ENCODE data around the gene TMEM132D. TPM values are rescaled to one million over a fixed set of nuclear protein-coding genes. Genes with fewer than 3 reads are reported as not detected.

The TMEM132D gene
- total RNA-seq, 2 donors from 2014 or later, result not detected

- Mint-ChIP-seq H3K36me3 (ENCODE audit: insufficient read depth in 2 of 2) (no peaks in the 10 kb centered on the region), H3K27ac (no peak overlapping the region), H3K4me1 (ENCODE audit: low read depth) (no peaks in the 10 kb centered on the region), H3K27me3 (ENCODE audit: low read depth) (no peaks in the 10 kb centered on the region), H3K4me3 (no peak overlapping the region), H3K9me3 (peaks cover 5 to 13% of the 10 kb centered on the region in 2 donors)
- ATAC-seq (replicated peaks in 1 of 2) (no peak), DNase-seq (no peak)
Observed at GRCh38 chr12:129257524-129257923, 646.3 kb downstream of the TMEM132D start.

- ATAC-seq (replicated peaks in 1 of 2), result no peak
- DNase-seq, result no peak
Observed at GRCh38 chr12:129246630-129247029, 657.2 kb downstream of the TMEM132D start.

GRCh38 chr12:129245769-129246168, 658.1 kb downstream of the TMEM132D start:
- Mint-ChIP-seq H3K4me3 (no peak overlapping the region), H3K27ac (no peak overlapping the region), H3K27me3 (ENCODE audit: low read depth) (no peaks in the 10 kb centered on the region), H3K9me3 (peaks cover 7 to 12% of the 10 kb centered on the region in 2 donors), H3K36me3 (ENCODE audit: insufficient read depth in 2 of 2) (peaks cover 1 to 4% of the 10 kb centered on the region in 2 donors), H3K4me1 (ENCODE audit: low read depth) (no peaks in the 10 kb centered on the region)
- ATAC-seq (replicated peaks in 1 of 2) (no peak), DNase-seq (no peak)

More at GRCh38 chr12:129246630-129247029, 657.2 kb downstream of the TMEM132D start:
- no peaks in the 10 kb centered on the region for H3K4me1 Mint-ChIP-seq (ENCODE audit: low read depth)
- peaks cover 1 to 4% of the 10 kb centered on the region in 2 donors for H3K36me3 Mint-ChIP-seq (ENCODE audit: insufficient read depth in 2 of 2)
- no peak overlapping the region for H3K27ac Mint-ChIP-seq
- peaks cover 4 to 9% of the 10 kb centered on the region in 2 donors for H3K9me3 Mint-ChIP-seq
- H3K27me3 Mint-ChIP-seq (ENCODE audit: low read depth), result no peaks in the 10 kb centered on the region
- no peak overlapping the region for H3K4me3 Mint-ChIP-seq

GRCh38 chr12:129241852-129242251, 662.0 kb downstream of the TMEM132D start:
- no peak for ATAC-seq (replicated peaks in 1 of 2)
- H3K27me3 Mint-ChIP-seq (ENCODE audit: low read depth), result no peaks in the 10 kb centered on the region
- H3K36me3 Mint-ChIP-seq (ENCODE audit: insufficient read depth in 2 of 2), result no peaks in the 10 kb centered on the region
- DNase-seq, result no peak
- no peak overlapping the region for H3K27ac Mint-ChIP-seq
- no peak overlapping the region for H3K4me3 Mint-ChIP-seq
- H3K9me3 Mint-ChIP-seq, result peaks cover 3 to 8% of the 10 kb centered on the region in 2 donors
- no peaks in the 10 kb centered on the region for H3K4me1 Mint-ChIP-seq (ENCODE audit: low read depth)

- H3K9me3 Mint-ChIP-seq, result peaks cover 3 to 6% of the 10 kb centered on the region in 2 donors
- H3K4me3 Mint-ChIP-seq, result no peak overlapping the region
- no peaks in the 10 kb centered on the region for H3K4me1 Mint-ChIP-seq (ENCODE audit: low read depth)
- no peaks in the 10 kb centered on the region for H3K36me3 Mint-ChIP-seq (ENCODE audit: insufficient read depth in 2 of 2)
- DNase-seq (no peak), ATAC-seq (replicated peaks in 1 of 2) (no peak)
- H3K27ac Mint-ChIP-seq, result no peak overlapping the region
- no peaks in the 10 kb centered on the region for H3K27me3 Mint-ChIP-seq (ENCODE audit: low read depth)
Observed at GRCh38 chr12:129237881-129238280, 665.9 kb downstream of the TMEM132D start.

- H3K9me3 Mint-ChIP-seq, result peaks cover 0 to 5% of the 10 kb centered on the region in 2 donors
- H3K36me3 Mint-ChIP-seq (ENCODE audit: insufficient read depth in 2 of 2), result no peaks in the 10 kb centered on the region
- no peaks in the 10 kb centered on the region for H3K27me3 Mint-ChIP-seq (ENCODE audit: low read depth)
- no peak for DNase-seq
- no peaks in the 10 kb centered on the region for H3K4me1 Mint-ChIP-seq (ENCODE audit: low read depth)
- H3K27ac Mint-ChIP-seq, result no peak overlapping the region
- ATAC-seq (replicated peaks in 1 of 2), result no peak
- H3K4me3 Mint-ChIP-seq, result no peak overlapping the region
Observed at GRCh38 chr12:129234209-129234608, 669.6 kb downstream of the TMEM132D start.

GRCh38 chr12:129231491-129231890, 672.3 kb downstream of the TMEM132D start:
- Mint-ChIP-seq H3K36me3 (ENCODE audit: insufficient read depth in 2 of 2) (no peaks in the 10 kb centered on the region), H3K27me3 (ENCODE audit: low read depth) (no peaks in the 10 kb centered on the region), H3K4me1 (ENCODE audit: low read depth) (no peaks in the 10 kb centered on the region), H3K9me3 (peaks cover 3 to 4% of the 10 kb centered on the region in 2 donors), H3K27ac (no peak overlapping the region), H3K4me3 (no peak overlapping the region)
- DNase-seq (no peak), ATAC-seq (replicated peaks in 1 of 2) (no peak)

GRCh38 chr12:129230995-129231394, 672.8 kb downstream of the TMEM132D start:
- H3K4me1 Mint-ChIP-seq (ENCODE audit: low read depth), result no peaks in the 10 kb centered on the region
- H3K4me3 Mint-ChIP-seq, result no peak overlapping the region
- ATAC-seq (replicated peaks in 1 of 2) (no peak), DNase-seq (no peak)
- no peaks in the 10 kb centered on the region for H3K36me3 Mint-ChIP-seq (ENCODE audit: insufficient read depth in 2 of 2)
- no peaks in the 10 kb centered on the region for H3K27me3 Mint-ChIP-seq (ENCODE audit: low read depth)
- peaks cover 3 to 4% of the 10 kb centered on the region in 2 donors for H3K9me3 Mint-ChIP-seq
- no peak overlapping the region for H3K27ac Mint-ChIP-seq

GRCh38 chr12:129226851-129227250, 677.0 kb downstream of the TMEM132D start:
- no peak for DNase-seq
- Mint-ChIP-seq H3K9me3 (peaks cover 3 to 4% of the 10 kb centered on the region in 2 donors), H3K27ac (no peak overlapping the region), H3K4me3 (no peak overlapping the region), H3K4me1 (ENCODE audit: low read depth) (no peaks in the 10 kb centered on the region), H3K27me3 (ENCODE audit: low read depth) (no peaks in the 10 kb centered on the region), H3K36me3 (ENCODE audit: insufficient read depth in 2 of 2) (peaks cover 0 to 1% of the 10 kb centered on the region in 2 donors)
- no peak for ATAC-seq (replicated peaks in 1 of 2)

- ATAC-seq (replicated peaks in 1 of 2), result no peak
- Mint-ChIP-seq H3K4me3 (no peak overlapping the region), H3K4me1 (ENCODE audit: low read depth) (no peaks in the 10 kb centered on the region), H3K9me3 (peaks cover 4 to 8% of the 10 kb centered on the region in 2 donors), H3K27ac (no peak overlapping the region), H3K36me3 (ENCODE audit: insufficient read depth in 2 of 2) (peaks cover 0 to 1% of the 10 kb centered on the region in 2 donors), H3K27me3 (ENCODE audit: low read depth) (no peaks in the 10 kb centered on the region)
- DNase-seq, result no peak
Observed at GRCh38 chr12:129226005-129226404, 677.8 kb downstream of the TMEM132D start.

- DNase-seq, result no peak
- Mint-ChIP-seq H3K27me3 (ENCODE audit: low read depth) (no peaks in the 10 kb centered on the region), H3K27ac (no peak overlapping the region), H3K4me3 (no peak overlapping the region), H3K4me1 (ENCODE audit: low read depth) (no peaks in the 10 kb centered on the region), H3K36me3 (ENCODE audit: insufficient read depth in 2 of 2) (peaks cover 0 to 2% of the 10 kb centered on the region in 2 donors), H3K9me3 (peaks cover 6 to 16% of the 10 kb centered on the region in 2 donors)
- ATAC-seq (replicated peaks in 1 of 2), result no peak
Observed at GRCh38 chr12:129215556-129215955, 688.3 kb downstream of the TMEM132D start.

GRCh38 chr12:129213551-129213950, 690.3 kb downstream of the TMEM132D start:
- no peak overlapping the region for H3K27ac Mint-ChIP-seq
- peaks cover 5 to 11% of the 10 kb centered on the region in 2 donors for H3K9me3 Mint-ChIP-seq

GRCh38 chr12:129211862-129212630, 691.8 kb downstream of the TMEM132D start:
- DNase-seq (no peak), ATAC-seq (replicated peaks in 1 of 2) (no peak)
- peaks cover 6 to 10% of the 10 kb centered on the region in 2 donors for H3K9me3 Mint-ChIP-seq

More at GRCh38 chr12:129213551-129213950, 690.3 kb downstream of the TMEM132D start:
- no peaks in the 10 kb centered on the region for H3K4me1 Mint-ChIP-seq (ENCODE audit: low read depth)
- peaks cover 0 to 2% of the 10 kb centered on the region in 2 donors for H3K36me3 Mint-ChIP-seq (ENCODE audit: insufficient read depth in 2 of 2)
- no peak for ATAC-seq (replicated peaks in 1 of 2)
- no peaks in the 10 kb centered on the region for H3K27me3 Mint-ChIP-seq (ENCODE audit: low read depth)
- no peak for DNase-seq
- no peak overlapping the region for H3K4me3 Mint-ChIP-seq

GRCh38 chr12:129208566-129208965, 695.3 kb downstream of the TMEM132D start:
- H3K27me3 Mint-ChIP-seq (ENCODE audit: low read depth), result no peaks in the 10 kb centered on the region
- no peaks in the 10 kb centered on the region for H3K36me3 Mint-ChIP-seq (ENCODE audit: insufficient read depth in 2 of 2)
- peaks cover 5 to 9% of the 10 kb centered on the region in 2 donors for H3K9me3 Mint-ChIP-seq
- no peak overlapping the region for H3K4me3 Mint-ChIP-seq
- DNase-seq, result no peak
- no peak for ATAC-seq (replicated peaks in 1 of 2)
- H3K4me1 Mint-ChIP-seq (ENCODE audit: low read depth), result no peaks in the 10 kb centered on the region
- H3K27ac Mint-ChIP-seq, result no peak overlapping the region

More at GRCh38 chr12:129211862-129212630, 691.8 kb downstream of the TMEM132D start:
- no peaks in the 10 kb centered on the region for H3K4me1 Mint-ChIP-seq (ENCODE audit: low read depth)
- peaks cover 0 to 1% of the 10 kb centered on the region in 2 donors for H3K36me3 Mint-ChIP-seq (ENCODE audit: insufficient read depth in 2 of 2)
- no peak overlapping the region for H3K27ac Mint-ChIP-seq
- no peak overlapping the region for H3K4me3 Mint-ChIP-seq
- H3K27me3 Mint-ChIP-seq (ENCODE audit: low read depth), result no peaks in the 10 kb centered on the region

Measured in activated T-cell treated with anti-CD3 and anti-CD28 coated beads, Interleukin-2, amount 50 U/mL, for 72 hours (primary cell).